ENCODE measurements around the gene ADCY2. TPM values are rescaled to one million over a fixed set of nuclear protein-coding genes. Genes with fewer than 3 reads are reported as not detected.

The ADCY2 gene
- total RNA-seq, result not detected

DNA sequence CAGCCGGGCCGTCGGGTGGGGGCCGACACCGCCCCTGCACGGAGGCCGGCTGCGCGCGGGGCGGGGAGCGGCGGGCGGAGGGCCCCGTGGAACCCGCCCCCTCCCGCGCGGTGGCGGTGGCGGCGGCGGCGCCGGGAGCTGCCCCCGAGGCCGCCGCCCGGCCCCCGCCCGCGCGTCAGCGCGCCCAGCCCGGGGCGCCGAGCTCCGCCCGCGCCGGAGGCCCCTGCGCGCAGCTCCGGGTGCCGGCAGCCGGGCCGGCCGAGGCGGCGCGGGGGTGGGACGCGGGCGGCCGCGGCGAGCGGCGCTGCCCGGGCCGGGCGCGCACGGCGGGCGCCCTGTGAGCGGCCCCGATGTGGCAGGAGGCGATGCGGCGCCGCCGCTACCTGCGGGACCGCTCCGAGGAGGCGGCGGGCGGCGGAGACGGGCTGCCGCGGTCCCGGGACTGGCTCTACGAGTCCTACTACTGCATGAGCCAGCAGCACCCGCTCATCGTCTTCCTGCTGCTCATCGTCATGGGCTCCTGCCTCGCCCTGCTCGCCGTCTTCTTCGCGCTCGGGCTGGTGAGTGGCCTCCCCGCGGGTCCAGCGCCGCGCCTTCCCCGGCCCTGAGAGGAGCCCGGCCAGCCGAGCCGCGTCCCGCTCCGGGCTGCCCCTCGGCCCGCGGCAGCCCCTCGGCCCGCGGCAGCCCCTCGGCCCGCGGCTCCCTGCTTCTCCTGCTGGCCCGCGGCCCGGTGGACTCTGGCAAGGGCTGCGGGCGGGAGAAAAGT, at the start of gene ADCY2:
Gene ADCY2 (plus strand): TSS at position 192 of the 766 bp plus-strand sequence. CDS start 159 bp downstream, at position 351.
- no peak for DNase-seq (ENCODE audit: low spot score)
- H3K27ac Mint-ChIP-seq, result no peak within 1 kb of the TSS
- ATAC-seq, result peak in 1 of 2 donors; percentile 13
- H3K4me3 Mint-ChIP-seq, result no peak within 1 kb of the TSS
- no peaks in the 10 kb centered on the region for H3K4me1 Mint-ChIP-seq (ENCODE audit: low read depth in 2 of 2)
- peaks cover 19 to 30% of the 10 kb centered on the region in 2 donors for H3K27me3 Mint-ChIP-seq
- H3K36me3 Mint-ChIP-seq, result no peaks in the 10 kb centered on the region
- peaks cover 3% of the 10 kb centered on the region for H3K9me3 Mint-ChIP-seq

DNA sequence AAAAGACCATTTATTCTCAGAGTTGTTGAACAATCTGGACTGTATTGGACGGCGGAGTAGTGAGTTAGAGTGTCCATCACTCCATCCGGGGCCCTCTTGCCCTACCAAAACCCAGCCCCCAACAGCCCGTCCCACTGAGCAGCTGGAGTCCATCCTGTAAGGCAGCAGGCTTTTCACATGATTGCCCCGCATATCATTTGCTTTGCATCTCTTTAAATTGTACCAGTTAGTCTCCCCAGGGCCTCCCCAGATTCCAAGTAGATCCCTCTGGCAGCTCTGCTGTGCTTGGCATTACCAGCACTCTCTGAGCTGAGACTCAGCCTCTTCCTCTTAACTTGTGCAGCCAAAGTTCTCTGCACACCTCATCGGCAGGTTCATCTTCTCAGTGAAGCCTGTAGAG, 48.6 kb upstream of the ADCY2 start:
- no peaks in the 10 kb centered on the region for H3K27me3 Mint-ChIP-seq
- DNase-seq (ENCODE audit: low spot score) (no peak), ATAC-seq (no peak)
- H3K4me3 Mint-ChIP-seq, result no peak overlapping the region
- H3K36me3 Mint-ChIP-seq, result no peaks in the 10 kb centered on the region
- H3K9me3 Mint-ChIP-seq, result peaks cover 5% of the 10 kb centered on the region
- no peaks in the 10 kb centered on the region for H3K4me1 Mint-ChIP-seq (ENCODE audit: low read depth in 2 of 2)
- no peak overlapping the region for H3K27ac Mint-ChIP-seq

DNA sequence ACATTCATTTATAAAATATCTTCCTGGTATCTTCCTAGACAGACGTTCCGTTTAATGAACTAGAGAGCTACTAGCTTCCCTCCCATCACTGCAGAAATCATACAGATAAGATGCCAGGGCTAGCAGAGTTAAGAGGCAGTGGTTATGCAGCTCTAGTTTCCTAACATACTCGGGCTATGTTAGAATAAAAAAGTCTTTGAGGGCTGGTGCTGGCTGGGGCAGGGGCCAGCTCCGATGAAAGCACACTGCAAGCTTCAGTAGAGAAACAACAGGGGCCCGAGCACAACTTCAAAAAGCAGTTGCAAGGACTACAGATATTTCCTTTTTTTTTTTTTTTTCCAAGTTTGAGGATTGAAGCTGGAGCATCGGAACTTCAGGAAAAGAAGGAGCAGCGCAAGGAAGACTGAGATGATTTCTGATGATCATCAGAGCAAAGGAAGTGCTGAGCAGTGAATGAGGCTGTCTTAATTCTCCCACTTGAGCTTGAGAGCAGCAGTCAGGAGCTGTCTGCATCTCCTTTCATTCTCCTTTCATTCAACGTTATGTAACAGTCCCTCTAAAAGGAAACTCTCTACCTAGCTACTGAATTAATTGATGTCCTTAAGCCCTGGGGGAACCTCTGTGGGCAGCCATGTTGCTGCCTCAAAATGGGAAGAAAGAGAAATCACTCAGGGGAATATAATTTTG, 47.6 kb upstream of the ADCY2 start:
- no peaks in the 10 kb centered on the region for H3K27me3 Mint-ChIP-seq
- no peak for ATAC-seq
- no peak overlapping the region for H3K4me3 Mint-ChIP-seq
- H3K27ac Mint-ChIP-seq, result no peak overlapping the region
- H3K36me3 Mint-ChIP-seq, result no peaks in the 10 kb centered on the region
- no peak for DNase-seq (ENCODE audit: low spot score)
- H3K4me1 Mint-ChIP-seq (ENCODE audit: low read depth in 2 of 2), result no peaks in the 10 kb centered on the region
- H3K9me3 Mint-ChIP-seq, result peaks cover 3% of the 10 kb centered on the region

- H3K36me3 Mint-ChIP-seq, result no peaks in the 10 kb centered on the region
- H3K9me3 Mint-ChIP-seq, result peaks cover 18% of the 10 kb centered on the region
- no peaks in the 10 kb centered on the region for H3K4me1 Mint-ChIP-seq (ENCODE audit: low read depth in 2 of 2)
- no peak overlapping the region for H3K4me3 Mint-ChIP-seq
- DNase-seq (ENCODE audit: low spot score), result no peak
- no peak overlapping the region for H3K27ac Mint-ChIP-seq
- no peaks in the 10 kb centered on the region for H3K27me3 Mint-ChIP-seq
- no peak for ATAC-seq
Observed at GRCh38 chr5:7361593-7361992, 34.3 kb upstream of the ADCY2 start.

- Mint-ChIP-seq H3K27me3 (no peaks in the 10 kb centered on the region), H3K36me3 (no peaks in the 10 kb centered on the region), H3K4me1 (ENCODE audit: low read depth in 2 of 2) (no peaks in the 10 kb centered on the region), H3K4me3 (no peak overlapping the region), H3K27ac (no peak overlapping the region), H3K9me3 (peaks cover 18% of the 10 kb centered on the region)
- DNase-seq (ENCODE audit: low spot score) (no peak), ATAC-seq (no peak)
Observed at GRCh38 chr5:7363067-7363677, 32.8 kb upstream of the ADCY2 start.

- no peaks in the 10 kb centered on the region for H3K36me3 Mint-ChIP-seq
Observed at GRCh38 chr5:7364226-7364875, 31.6 kb upstream of the ADCY2 start.

GRCh38 chr5:7367780-7368179, 28.2 kb upstream of the ADCY2 start:
- no peak for DNase-seq (ENCODE audit: low spot score)
- Mint-ChIP-seq H3K4me1 (ENCODE audit: low read depth in 2 of 2) (no peaks in the 10 kb centered on the region), H3K27ac (no peak overlapping the region), H3K27me3 (no peaks in the 10 kb centered on the region), H3K4me3 (no peak overlapping the region), H3K36me3 (peaks cover 5% of the 10 kb centered on the region), H3K9me3 (peaks cover 16% of the 10 kb centered on the region)
- ATAC-seq, result no peak

More at GRCh38 chr5:7364226-7364875, 31.6 kb upstream of the ADCY2 start:
- Mint-ChIP-seq H3K27me3 (no peaks in the 10 kb centered on the region), H3K27ac (no peak overlapping the region), H3K4me3 (no peak overlapping the region), H3K9me3 (peaks cover 19% of the 10 kb centered on the region), H3K4me1 (ENCODE audit: low read depth in 2 of 2) (no peaks in the 10 kb centered on the region)
- no peak for ATAC-seq
- DNase-seq (ENCODE audit: low spot score), result no peak

- Mint-ChIP-seq H3K27ac (no peak overlapping the region), H3K4me1 (ENCODE audit: low read depth in 2 of 2) (no peaks in the 10 kb centered on the region), H3K4me3 (no peak overlapping the region), H3K9me3 (peaks cover 22% of the 10 kb centered on the region), H3K36me3 (peaks cover 5% of the 10 kb centered on the region), H3K27me3 (no peaks in the 10 kb centered on the region)
- ATAC-seq, result no peak
- DNase-seq (ENCODE audit: low spot score), result no peak
Observed at GRCh38 chr5:7372399-7372798, 23.5 kb upstream of the ADCY2 start.

DNA sequence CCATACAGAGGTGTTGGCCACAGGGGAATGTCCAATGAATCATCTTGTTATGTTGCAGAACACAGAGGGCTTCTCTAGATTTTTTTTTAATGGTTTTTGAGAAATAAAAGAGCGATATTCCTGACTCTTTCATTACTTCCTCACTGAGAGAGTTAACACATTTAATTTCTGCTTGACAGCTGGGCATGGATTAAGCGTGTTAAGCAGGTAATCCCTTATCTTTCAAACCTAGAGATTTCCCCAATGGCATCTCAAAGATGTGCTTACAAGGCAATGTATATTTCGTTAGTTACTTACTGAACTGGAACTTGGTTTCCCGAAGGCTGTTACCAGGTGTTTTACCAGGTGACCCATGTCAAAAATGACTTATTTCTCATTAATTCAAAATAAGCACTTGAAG, 21.8 kb upstream of the ADCY2 start:
- peaks cover 5% of the 10 kb centered on the region for H3K36me3 Mint-ChIP-seq
- H3K4me3 Mint-ChIP-seq, result no peak overlapping the region
- H3K4me1 Mint-ChIP-seq (ENCODE audit: low read depth in 2 of 2), result no peaks in the 10 kb centered on the region
- peaks cover 12% of the 10 kb centered on the region for H3K9me3 Mint-ChIP-seq
- H3K27me3 Mint-ChIP-seq, result no peaks in the 10 kb centered on the region
- no peak overlapping the region for H3K27ac Mint-ChIP-seq
- no peak for ATAC-seq
- DNase-seq (ENCODE audit: low spot score), result no peak

- DNase-seq (ENCODE audit: low spot score), result no peak
- Mint-ChIP-seq H3K4me3 (no peak overlapping the region), H3K27me3 (no peaks in the 10 kb centered on the region), H3K4me1 (ENCODE audit: low read depth in 2 of 2) (no peaks in the 10 kb centered on the region), H3K27ac (no peak overlapping the region), H3K36me3 (peaks cover 5% of the 10 kb centered on the region), H3K9me3 (peaks cover 12% of the 10 kb centered on the region)
- ATAC-seq, result no peak
Observed at GRCh38 chr5:7375457-7375856, 20.5 kb upstream of the ADCY2 start.

DNA sequence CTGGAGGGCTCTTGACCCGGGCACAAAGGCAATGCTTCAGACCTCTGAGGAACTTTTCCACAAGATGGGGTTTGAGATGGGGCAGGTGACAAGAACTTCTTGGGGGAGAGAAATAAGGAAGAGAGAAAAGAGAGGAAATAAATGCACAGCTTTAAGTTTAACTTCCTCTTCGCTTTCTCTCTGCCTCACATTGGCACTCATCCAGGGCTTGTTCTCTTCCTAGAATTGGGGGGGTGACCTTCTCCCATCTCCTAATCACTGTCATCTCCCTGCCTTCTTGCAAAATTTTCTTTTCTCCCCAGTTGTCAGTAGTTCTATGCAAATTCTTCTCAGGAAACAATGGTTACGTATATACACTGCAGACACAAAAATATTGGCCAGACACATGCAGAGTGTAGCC, 19.1 kb upstream of the ADCY2 start:
- DNase-seq (ENCODE audit: low spot score) (no peak), ATAC-seq (no peak)
- Mint-ChIP-seq H3K4me3 (no peak overlapping the region), H3K4me1 (ENCODE audit: low read depth in 2 of 2) (no peaks in the 10 kb centered on the region), H3K36me3 (no peaks in the 10 kb centered on the region), H3K27ac (no peak overlapping the region), H3K9me3 (peaks cover 13% of the 10 kb centered on the region), H3K27me3 (no peaks in the 10 kb centered on the region)

DNA sequence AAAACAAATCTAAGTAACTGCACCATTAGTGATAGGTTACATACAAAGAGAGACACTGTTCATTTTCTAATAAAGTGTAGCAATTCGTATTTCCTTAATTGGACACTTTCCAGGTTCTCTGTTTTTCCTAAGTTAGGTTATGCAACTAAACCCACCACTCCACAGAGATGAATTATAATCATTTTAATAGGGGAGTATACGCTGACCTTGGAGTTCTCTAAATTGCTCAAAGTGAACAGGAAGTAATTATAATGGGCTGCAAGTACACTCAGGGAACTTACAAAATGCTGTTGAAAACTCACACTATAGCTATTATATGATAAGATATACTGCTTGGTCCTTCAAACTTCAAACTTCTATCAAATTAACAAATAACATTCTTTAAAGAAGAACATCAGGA, 18.2 kb upstream of the ADCY2 start:
- Mint-ChIP-seq H3K27me3 (no peaks in the 10 kb centered on the region), H3K27ac (no peak overlapping the region), H3K4me3 (no peak overlapping the region), H3K9me3 (peaks cover 13% of the 10 kb centered on the region), H3K4me1 (ENCODE audit: low read depth in 2 of 2) (no peaks in the 10 kb centered on the region), H3K36me3 (no peaks in the 10 kb centered on the region)
- no peak for ATAC-seq
- DNase-seq (ENCODE audit: low spot score), result no peak

- Mint-ChIP-seq H3K36me3 (no peaks in the 10 kb centered on the region), H3K27ac (no peak overlapping the region), H3K4me3 (no peak overlapping the region), H3K27me3 (no peaks in the 10 kb centered on the region), H3K4me1 (ENCODE audit: low read depth in 2 of 2) (no peaks in the 10 kb centered on the region), H3K9me3 (peaks cover 8% of the 10 kb centered on the region)
- no peak for ATAC-seq
- DNase-seq (ENCODE audit: low spot score), result no peak
Observed at GRCh38 chr5:7382588-7382987, 13.3 kb upstream of the ADCY2 start.

DNA sequence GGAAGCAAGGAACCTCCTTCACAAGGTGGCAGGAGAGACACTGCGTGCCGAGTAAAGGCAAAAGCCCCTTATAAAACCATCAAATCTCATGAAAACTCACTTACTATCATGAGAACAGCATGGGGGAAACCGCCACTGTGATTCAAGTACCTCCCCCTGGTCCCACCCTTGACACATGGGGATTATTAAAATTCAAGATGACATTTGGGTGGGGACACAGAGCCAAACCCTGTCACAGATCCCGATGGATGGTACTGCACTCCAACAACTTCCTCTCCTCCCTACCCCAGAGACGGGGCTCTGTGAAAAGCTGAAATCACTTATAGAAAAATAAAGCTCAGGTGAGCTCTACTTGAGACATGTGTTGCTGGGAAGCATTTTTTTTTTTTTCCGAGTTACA, 10.3 kb upstream of the ADCY2 start:
- no peak overlapping the region for H3K4me3 Mint-ChIP-seq
- ATAC-seq (no peak), DNase-seq (ENCODE audit: low spot score) (no peak)
- H3K27me3 Mint-ChIP-seq, result no peaks in the 10 kb centered on the region
- H3K9me3 Mint-ChIP-seq, result peaks cover 7% of the 10 kb centered on the region
- H3K27ac Mint-ChIP-seq, result no peak overlapping the region
- no peaks in the 10 kb centered on the region for H3K4me1 Mint-ChIP-seq (ENCODE audit: low read depth in 2 of 2)
- H3K36me3 Mint-ChIP-seq, result no peaks in the 10 kb centered on the region

Measured in natural killer cell treated with Interleukin-12 subunit alpha and Interleukin-12 subunit beta and Interleukin-15 and Interleukin-18, amount 100 ng/mL, for 72 hours (primary cell).